ENCODE measurements around the gene MRFAP1.
"Not testable (repeated sequence)": the region's sequence is repeated elsewhere in the genome, so short reads cannot be mapped to it uniquely, and the experiment has no call there.

MRFAP1 gene

DNA sequence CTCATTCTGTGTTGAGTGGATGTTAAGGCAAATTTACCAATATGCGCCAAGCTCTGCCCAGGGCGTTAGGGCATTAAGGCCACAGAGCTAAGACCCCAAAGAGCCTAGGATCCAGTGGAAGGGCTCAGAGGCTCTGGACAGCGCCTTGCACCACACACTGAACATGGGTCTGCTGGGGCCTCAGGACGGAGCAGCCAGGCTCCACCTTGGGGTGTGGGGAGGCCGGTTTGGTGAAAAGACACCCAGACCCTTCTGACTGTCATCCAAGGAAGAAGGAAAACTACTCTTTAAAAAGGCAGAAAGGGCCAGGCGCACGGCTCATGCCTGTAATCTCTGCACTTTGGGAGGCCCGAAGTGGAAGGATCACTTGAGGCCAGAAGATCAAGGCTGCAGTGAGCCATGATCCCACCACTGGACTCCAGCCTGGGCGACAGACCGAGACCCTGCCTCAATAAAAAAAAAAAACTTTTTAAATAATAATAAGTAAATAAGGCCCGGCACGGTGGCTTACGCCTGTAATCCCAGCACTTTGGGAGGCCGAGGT is 1.3 kb upstream of the MRFAP1 start:
- DNase-seq: no peak

- peak in 2 of 4 experiments; percentile 43 to 45 for DNase-seq
Measured at GRCh38 chr4:6641164-6641970, 882 bp downstream of the MRFAP1 start.

- no peak for DNase-seq
Measured at GRCh38 chr4:6641971-6642320, 1.5 kb downstream of the MRFAP1 start.

DNA sequence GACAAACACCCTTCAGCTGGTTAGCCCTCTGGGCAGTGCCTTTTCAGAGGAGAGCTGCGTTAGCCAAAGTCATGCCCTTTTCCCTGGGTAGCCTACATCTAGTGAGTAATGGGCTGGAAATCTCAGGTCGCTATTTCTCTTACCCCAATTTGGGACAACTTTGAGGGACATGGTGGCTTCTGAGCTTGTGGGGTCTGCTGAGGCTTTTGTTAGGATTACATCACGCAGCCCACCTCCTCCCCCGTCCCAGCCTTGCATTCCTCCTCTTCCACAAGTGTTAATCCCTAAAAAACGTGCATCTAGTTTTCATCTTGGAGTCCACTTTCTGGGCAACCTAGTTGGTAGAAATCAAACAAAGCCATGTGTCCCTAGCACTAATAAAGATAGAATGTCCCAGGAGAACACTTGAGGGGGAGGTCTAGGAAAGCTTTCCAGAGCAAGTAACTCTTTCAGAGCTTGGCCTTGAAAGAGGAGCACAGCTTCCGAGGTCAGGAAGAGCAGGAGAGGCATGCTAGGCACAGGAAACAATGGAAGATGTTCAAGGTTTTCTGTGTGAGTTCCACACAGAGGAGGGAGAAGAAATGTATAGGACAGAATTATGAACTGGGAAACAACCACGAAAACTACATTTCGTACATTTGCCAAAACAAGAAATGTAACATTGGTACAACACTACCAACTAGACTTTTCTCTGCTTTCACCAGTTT is 2.8 kb downstream of the MRFAP1 start:
- no peak for DNase-seq

DNA sequence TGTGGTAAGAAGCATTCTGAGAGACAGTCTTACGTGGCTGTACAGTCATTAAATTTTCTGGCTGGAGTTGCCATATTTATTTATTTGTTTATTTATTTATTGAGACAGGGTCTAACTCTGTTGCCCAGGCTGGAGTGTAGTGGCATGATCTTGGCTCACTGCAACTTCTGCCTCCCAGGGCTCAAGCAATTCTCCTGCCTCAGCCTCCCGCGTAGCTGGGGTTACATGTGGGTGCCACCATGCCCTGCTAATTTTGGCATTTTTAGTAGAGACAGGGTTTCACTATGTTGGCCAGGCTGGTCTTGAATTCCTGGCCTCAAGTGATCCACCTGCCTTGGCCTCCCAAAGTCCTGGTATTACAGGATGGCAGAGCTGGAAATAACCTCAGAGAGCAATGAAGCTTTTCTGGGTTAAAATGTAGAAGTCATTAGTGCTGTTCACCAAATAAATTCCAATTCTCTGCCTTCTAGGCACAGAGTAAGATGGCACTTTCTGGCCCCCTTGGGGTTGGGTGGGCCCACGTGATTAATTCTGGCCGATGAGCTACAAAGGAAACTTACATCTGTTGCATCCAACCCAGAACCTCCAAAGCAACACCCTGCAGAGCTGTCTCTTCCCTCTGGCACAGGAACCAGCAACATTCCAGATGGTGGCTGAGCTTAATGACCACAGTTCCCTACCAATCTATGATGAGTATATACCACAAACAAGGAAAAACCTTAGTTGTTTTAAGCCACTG is 4.5 kb downstream of the MRFAP1 start:
- DNase-seq: no peak

DNA sequence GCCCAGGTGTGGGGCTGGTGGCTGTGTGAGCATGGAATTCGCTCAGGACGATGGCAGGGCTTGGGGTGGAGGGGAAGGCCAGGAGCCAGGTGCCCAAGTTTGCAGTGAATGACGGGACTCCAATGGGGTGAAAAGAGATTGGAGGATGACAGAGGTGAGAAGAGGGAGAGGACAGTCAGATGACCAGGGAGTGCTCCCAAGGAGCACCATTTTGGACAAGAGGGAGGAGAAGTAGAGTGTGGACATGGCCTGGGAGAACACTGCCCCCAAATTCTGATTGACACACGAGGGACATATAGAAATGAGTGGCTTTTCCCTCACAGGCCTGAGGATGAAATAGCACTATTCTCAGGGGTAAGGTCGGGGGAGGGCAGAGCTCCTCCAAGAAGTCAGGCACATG is 6.7 kb downstream of the MRFAP1 start:
- DNase-seq: no peak

DNA sequence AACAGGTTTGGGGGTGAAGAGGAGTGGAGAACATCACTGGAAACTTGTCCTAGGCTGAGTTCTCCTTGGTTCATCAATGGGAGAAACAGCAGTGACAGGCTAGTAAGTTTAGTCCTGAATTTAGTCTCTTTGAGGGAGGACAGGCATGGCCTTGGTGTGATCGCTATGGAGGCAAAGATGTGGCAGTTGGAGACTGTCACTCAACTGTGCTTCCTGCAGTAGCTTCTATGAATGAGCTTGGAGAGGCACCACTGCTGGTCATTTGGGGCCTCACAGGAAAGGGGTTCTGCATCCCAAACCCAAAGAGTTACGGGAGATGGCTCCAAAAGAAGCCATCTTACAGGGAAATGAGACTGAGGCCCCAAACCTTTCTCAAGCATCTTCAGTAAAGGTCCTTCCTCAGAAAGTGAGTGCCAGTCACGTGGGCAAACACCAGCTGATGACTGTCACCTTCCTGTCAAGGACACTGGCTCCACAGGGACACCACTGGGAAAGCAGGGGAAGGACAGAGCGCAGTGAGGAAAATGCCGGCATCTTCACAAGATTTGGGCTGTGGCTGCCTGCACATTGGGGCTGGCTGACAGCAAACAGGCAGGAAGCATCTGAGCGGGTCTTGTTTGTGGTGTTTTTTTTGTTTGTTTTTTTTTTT is 7.2 kb downstream of the MRFAP1 start:
- DNase-seq: no peak

GRCh38 chr4:6649216-6649615 is 8.7 kb downstream of the MRFAP1 start:
- no peak for DNase-seq

DNA sequence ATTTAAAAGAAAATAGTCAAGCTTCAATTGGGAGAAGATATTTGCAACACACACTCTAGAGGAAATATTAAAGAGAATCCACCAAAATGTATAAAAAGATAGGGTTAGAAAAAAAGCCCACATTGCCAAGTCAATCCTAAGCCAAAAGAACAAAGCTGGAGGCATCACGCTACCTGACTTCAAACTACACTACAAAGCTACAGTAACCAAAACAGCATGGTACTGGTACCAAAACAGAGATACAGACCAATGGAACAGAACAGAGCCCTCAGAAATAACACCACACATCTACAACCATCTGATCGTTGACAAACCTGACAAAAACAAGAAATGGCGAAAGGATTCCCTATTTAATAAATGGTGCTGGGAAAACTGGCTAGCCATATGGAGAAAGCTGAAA is 13.7 kb downstream of the MRFAP1 start:
- DNase-seq: not testable (repeated sequence)

DNA sequence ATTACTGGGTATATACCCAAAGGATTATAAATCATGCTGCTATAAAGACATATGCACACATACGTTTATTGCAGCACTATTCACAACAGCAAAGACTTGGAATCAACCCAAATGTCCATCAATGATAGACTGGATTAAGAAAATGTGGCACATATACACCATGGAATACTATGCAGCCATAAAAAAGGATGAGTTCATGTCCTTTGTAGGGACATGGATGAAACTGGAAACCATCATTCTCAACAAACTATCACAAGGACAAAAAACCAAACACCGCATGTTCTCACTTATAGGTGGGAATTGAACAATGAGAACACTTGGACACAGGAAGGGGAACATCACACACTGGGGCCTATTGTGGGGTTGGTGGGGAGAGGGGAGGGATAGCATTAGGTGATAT is 14.8 kb downstream of the MRFAP1 start:
- DNase-seq: not testable (repeated sequence)

GRCh38 chr4:6655924-6656323 is 15.4 kb downstream of the MRFAP1 start:
- DNase-seq: no peak

GRCh38 chr4:6657242-6658208 is 17.0 kb downstream of the MRFAP1 start:
- DNase-seq: no peak

DNA sequence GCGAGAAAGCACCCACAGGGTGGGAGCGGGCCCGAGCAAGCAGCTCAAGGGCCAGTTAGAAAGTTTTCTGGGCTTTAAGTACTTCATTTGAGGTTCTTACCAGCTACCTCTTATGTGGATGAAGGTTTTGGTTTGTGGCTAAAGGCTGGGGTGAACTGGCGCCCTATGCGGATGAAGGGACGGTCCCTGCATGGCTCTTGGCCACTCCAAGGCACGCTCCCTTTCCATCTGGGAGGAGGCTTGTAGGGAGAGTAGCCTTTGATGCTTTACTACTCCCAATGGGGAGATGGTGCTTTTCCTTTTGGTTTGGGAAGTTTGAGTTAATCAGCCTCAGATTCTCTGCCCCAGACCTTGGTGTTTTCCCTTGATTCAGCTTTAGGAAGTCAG is 17.7 kb downstream of the MRFAP1 start:
- DNase-seq: no peak

DNA sequence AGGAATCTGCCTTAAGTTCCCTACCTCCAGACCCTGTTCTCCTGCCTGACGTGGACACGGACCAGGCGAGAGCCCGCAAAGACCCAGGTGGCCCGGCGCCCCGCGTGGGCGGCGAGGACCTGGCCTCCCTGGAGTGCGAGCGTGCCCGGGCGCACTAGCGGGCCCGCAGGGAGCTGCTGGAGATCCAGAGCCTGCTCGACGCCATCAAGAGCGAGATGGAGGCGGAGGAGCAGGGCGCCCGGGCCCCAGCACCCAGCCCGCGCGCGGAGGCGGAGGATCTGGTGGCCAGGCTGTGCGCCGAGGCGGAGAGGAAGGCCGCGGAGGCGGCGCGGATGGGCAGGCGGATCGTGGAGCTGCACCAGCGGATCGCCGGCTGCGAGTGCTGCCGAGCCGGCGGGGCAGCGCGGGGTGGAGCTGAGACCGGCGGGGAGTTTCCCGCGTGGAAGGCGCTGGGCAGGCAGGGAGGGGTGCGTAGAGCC is 18.2 kb downstream of the MRFAP1 start:
- peak in 2 of 4 experiments; percentile 28 to 52 for DNase-seq

- DNase-seq: no peak
Measured at GRCh38 chr4:6659897-6660296, 19.4 kb downstream of the MRFAP1 start.

- DNase-seq: no peak
Measured at GRCh38 chr4:6660430-6660829, 19.9 kb downstream of the MRFAP1 start.

DNA sequence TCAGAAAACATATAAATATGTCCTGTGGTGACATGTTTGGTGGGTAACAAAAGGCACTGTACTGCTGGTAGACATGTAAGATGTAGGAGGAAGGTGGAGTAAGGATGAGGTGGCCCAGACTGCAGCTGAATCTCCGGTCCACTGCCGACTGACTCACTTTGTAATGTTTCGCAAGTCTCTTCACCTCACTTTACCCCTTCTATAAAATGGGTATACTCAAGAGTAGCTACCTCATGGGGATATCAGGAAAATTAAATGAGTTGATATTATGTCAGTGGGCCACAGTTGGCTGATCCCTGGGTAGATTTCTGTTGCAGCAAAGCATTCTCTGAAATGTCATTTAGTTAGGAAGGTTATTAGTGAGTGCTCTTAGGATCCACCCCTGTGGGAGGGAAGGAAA is 22.1 kb downstream of the MRFAP1 start:
- DNase-seq: no peak

DNA sequence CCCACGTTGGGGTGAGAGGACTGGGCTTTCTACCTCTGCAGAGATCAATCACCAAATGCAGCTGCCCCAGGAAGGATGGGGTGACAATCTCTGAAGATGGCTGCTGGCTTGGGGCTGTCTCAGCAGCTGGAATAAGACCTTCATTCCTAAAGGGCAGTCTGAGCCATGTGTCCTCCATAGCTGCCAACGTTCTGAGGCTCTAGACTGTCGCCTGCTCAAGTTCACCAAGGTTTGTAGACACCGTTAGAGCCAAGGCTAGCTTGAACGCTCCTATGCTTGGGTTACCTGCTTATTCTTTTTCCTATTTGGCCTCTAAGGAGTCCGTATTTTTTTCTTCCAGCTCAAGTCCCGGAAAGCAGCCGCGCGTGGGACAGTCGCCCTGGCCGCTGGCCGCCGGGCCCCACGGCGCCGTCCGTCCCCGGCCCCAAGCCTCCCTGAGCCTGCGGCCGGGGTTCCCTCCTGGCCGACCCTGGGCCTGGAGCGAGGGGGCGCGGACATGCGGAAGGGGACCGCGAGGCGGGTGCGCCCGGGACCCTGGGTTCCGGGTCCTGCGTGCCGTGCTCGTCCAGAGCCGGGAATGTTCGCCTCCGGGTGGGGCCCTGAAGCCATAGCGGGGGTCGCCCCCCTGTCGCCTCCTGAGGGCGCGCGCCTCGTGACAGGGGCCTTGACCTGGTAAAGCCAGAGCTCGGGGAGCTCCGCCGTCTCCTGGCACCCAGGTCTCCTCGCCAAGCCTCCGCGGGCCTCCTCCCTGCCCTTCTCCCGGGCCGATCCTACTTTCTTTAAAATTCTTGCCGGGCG is 23.3 kb downstream of the MRFAP1 start:
- no peak for DNase-seq

DNA sequence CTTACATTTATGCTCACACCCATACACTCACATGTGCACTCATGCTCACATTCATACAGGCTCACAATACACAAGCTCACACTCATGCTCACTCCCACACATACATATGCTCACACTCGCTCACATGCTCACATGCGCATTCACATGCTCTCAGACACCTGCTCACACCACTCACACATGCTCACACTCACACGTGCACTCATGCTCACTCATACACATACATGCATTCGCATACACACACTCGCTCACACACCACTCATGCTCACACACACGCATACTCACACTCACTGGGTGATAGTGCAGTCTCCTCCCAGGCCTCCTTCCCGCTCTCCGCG is 24.8 kb downstream of the MRFAP1 start:
- no peak for DNase-seq

GRCh38 chr4:6668391-6668790 is 27.9 kb downstream of the MRFAP1 start:
- no peak for DNase-seq

- DNase-seq: no peak
Measured at GRCh38 chr4:6671648-6672047, 31.2 kb downstream of the MRFAP1 start.

Data from activated naive CD4-positive, alpha-beta T cell (primary cell).